ENCODE data around the gene ARID5A. TPM values are rescaled to one million over a fixed set of nuclear protein-coding genes. Genes with fewer than 3 reads are reported as not detected.

ARID5A gene
- total RNA-seq, 6 experiments from 2014 or later, result 13.2 to 23.1 (median 16.9) TPM

- no peaks in the 10 kb centered on the region for H3K36me3 ChIP-seq
- intact Hi-C loops (cut with DNase I), result no loop called here
- no peaks in the 10 kb centered on the region for H3K27me3 ChIP-seq
- ATAC-seq, result no peak
- H3K4me3 ChIP-seq, result no peak overlapping the region
- 58% methylated on average over 2 of the region's 8 CpGs for WGBS (ENCODE audit: insufficient coverage, low coverage, low lambda C conversion rate, missing lambda C conversion rate)
- H3K4me1 ChIP-seq, result peaks cover 0 to 5% (median 0%) of the 10 kb centered on the region in 4 donors
- H3K27ac ChIP-seq, result peak overlapping the region in 2 of 3 donors; percentile 31 to 55
- peak in 1 of 3 donors; percentile 20 for DNase-seq
- no peaks in the 10 kb centered on the region for H3K9me3 ChIP-seq
- TF ChIP-seq, protein P1, sequence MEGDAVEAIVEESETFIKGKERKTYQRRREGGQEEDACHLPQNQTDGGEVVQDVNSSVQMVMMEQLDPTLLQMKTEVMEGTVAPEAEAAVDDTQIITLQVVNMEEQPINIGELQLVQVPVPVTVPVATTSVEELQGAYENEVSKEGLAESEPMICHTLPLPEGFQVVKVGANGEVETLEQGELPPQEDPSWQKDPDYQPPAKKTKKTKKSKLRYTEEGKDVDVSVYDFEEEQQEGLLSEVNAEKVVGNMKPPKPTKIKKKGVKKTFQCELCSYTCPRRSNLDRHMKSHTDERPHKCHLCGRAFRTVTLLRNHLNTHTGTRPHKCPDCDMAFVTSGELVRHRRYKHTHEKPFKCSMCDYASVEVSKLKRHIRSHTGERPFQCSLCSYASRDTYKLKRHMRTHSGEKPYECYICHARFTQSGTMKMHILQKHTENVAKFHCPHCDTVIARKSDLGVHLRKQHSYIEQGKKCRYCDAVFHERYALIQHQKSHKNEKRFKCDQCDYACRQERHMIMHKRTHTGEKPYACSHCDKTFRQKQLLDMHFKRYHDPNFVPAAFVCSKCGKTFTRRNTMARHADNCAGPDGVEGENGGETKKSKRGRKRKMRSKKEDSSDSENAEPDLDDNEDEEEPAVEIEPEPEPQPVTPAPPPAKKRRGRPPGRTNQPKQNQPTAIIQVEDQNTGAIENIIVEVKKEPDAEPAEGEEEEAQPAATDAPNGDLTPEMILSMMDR (IDR thresholded peaks at IDR 0.05), result no peak
- no peak for TF ChIP-seq POLR2A (IDR thresholded peaks at IDR 0.05)
Measured at GRCh38 chr2:96528700-96529375, 7.7 kb upstream of the ARID5A start.

DNA sequence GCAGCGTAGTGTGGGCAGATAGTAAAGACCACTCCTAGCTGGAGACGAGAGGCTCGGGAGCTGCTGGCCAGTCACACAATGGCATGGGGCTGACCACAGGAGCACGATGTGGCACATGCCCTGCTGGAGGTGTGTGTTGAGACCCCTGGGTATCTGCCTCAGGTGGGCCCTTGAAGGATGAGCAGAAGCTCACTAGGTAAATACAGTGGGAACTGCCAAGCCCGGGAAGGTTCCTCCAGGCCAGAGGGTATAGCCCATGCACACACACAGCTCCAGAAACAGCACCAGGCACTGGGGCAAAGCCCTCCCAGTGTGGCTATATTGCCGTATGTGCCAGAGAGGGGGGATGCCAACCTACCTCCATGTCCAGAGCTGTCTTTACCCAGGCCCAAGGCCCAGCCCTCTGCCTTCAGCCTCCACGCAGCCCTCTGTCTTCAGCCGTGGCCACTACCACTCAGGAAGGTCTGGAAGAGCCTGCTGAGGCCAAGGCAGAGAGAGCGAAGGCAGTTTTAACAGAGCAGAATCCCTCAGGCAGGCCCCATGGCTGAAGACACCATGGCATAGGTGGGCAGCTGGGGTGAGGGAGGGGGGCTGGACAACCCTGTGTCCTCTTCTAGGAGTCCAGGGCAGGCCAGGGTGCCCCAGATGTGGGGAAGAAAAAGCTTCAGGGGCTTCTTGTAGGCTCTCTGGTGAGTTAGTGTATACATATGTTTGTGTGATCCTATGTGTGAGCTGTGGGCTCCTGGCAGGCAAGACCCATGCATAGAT lies 7.0 kb upstream of the ARID5A start:
- TF ChIP-seq, protein P1 (IDR thresholded peaks at IDR 0.05), result no peak
- no peak for TF ChIP-seq POLR2A (IDR thresholded peaks at IDR 0.05)
- Histone ChIP-seq H3K27ac (no peak overlapping the region), H3K36me3 (no peaks in the 10 kb centered on the region), H3K4me3 (no peak overlapping the region), H3K9me3 (no peaks in the 10 kb centered on the region), H3K4me1 (peaks cover 0 to 5% (median 0%) of the 10 kb centered on the region in 4 donors), H3K27me3 (no peaks in the 10 kb centered on the region)
- DNase-seq (peak in 1 of 3 donors; percentile 21), ATAC-seq (no peak)
- WGBS (ENCODE audit: insufficient coverage, low coverage, low lambda C conversion rate, missing lambda C conversion rate), result 93% methylated on average over 5 of the region's 9 CpGs
- intact Hi-C loops (cut with DNase I), result no loop called here

- H3K4me3 ChIP-seq, result no peak overlapping the region
- ATAC-seq (no peak), DNase-seq (no peak)
- 62% methylated on average over 3 of the region's 6 CpGs for WGBS (ENCODE audit: insufficient coverage, low coverage, low lambda C conversion rate, missing lambda C conversion rate)
- H3K27ac ChIP-seq, result no peak overlapping the region
- intact Hi-C loops (cut with DNase I), result no loop called here
- no peaks in the 10 kb centered on the region for H3K27me3 ChIP-seq
- no peaks in the 10 kb centered on the region for H3K9me3 ChIP-seq
- peaks cover 0 to 5% (median 0%) of the 10 kb centered on the region in 4 donors for H3K4me1 ChIP-seq
- no peaks in the 10 kb centered on the region for H3K36me3 ChIP-seq
- no peak for TF ChIP-seq POLR2A (IDR thresholded peaks at IDR 0.05)
- TF ChIP-seq, protein P1 (IDR thresholded peaks at IDR 0.05), result no peak
Measured at GRCh38 chr2:96530144-96530430, 6.5 kb upstream of the ARID5A start.

DNA sequence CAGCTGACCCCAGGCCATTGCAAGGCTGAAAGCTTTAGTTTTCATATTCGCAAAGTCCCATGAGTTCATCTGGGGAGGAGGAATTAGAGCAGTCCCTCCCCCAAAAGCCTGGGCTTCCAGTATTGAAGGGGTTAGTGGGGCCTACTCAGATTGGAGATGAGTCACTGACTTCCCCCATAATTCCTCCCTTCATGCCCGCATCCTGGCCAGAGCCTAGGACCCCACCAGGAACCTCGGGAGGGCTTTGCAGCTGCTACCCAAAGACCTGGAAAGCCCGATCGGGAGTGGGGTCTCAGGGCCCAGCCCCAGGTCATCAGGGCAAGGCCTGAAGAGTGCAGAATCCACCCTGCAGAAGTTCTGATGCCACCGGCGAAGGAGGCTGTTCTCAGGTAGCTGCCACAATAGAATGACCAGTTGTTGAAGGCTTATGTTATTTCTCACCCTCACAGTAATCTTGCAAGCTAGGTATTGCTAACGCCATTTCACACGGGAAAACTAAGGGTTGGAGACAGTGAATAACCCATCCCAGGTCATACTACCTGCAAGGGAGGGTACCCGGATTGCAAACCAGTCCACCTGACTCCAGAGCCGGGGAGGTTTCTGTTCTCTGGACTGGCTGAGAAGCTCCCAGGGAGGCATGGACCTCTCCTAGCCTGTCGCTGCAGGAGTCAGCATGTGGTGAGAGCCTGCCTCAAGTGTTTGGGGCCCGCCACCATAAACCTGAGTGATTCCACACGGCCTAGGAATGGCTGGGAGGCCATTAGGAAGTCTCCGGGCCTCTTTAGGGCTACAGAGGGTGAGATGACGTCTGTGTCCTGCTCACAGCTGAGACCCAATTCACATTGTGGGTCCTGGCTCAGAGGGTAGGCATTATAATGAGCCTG lies 5.8 kb upstream of the ARID5A start:
- no peak overlapping the region for H3K4me3 ChIP-seq
- ATAC-seq, result no peak
- TF ChIP-seq, protein P1 (IDR thresholded peaks at IDR 0.05), result no peak
- no peak for TF ChIP-seq POLR2A (IDR thresholded peaks at IDR 0.05)
- H3K27ac ChIP-seq, result no peak overlapping the region
- intact Hi-C loops (cut with DNase I), result no loop called here
- peak in 1 of 3 donors; percentile 16 for DNase-seq
- peaks cover 0 to 5% (median 0%) of the 10 kb centered on the region in 4 donors for H3K4me1 ChIP-seq
- no peaks in the 10 kb centered on the region for H3K27me3 ChIP-seq
- no peaks in the 10 kb centered on the region for H3K36me3 ChIP-seq
- WGBS (ENCODE audit: insufficient coverage, low coverage, low lambda C conversion rate, missing lambda C conversion rate), result no CpG with 5 or more reads among the region's 16 CpGs
- no peaks in the 10 kb centered on the region for H3K9me3 ChIP-seq

All from right lobe of liver (tissue), 6 donors.